ENCODE results near the gene PROSER3. TPM values are rescaled to one million over a fixed set of nuclear protein-coding genes. Genes with fewer than 3 reads are reported as not detected.

PROSER3 gene
- total RNA-seq, 4 donors from 2014 or later, result 10.1 to 17.1 (median 13.4) TPM

GRCh38 chr19:35783469-35784434, 25.8 kb downstream of the PROSER3 start:
- ATAC-seq, result no peak
- WGBS, 2 donors (ENCODE audit: low coverage in 1 of 2), result 84 to 86% methylated on average over 7 to 10 of the region's 28 CpGs

GRCh38 chr19:35784503-35785338, 26.7 kb downstream of the PROSER3 start:
- Histone ChIP-seq H3K4me3 (no peak overlapping the region), H3K36me3 (peaks cover 0 to 78% of the 10 kb centered on the region in 2 donors), H3K9me3 (no peaks in the 10 kb centered on the region), H3K27ac (no peak overlapping the region), H3K4me1 (no peaks in the 10 kb centered on the region), H3K27me3 (no peaks in the 10 kb centered on the region)
- WGBS, 2 donors (ENCODE audit: low coverage in 1 of 2), result 70% methylated on average over 2 of the region's 45 CpGs; no CpG with 5 or more reads in 1 of the 2 donors
- no peak for ATAC-seq
- TF ChIP-seq POLR2A (IDR thresholded peaks at IDR 0.05) (no peak), EP300 (IDR thresholded peaks at IDR 0.05) (no peak), POLR2AphosphoS5 (IDR thresholded peaks at IDR 0.05) (no peak)
- TF ChIP-seq, protein P1, sequence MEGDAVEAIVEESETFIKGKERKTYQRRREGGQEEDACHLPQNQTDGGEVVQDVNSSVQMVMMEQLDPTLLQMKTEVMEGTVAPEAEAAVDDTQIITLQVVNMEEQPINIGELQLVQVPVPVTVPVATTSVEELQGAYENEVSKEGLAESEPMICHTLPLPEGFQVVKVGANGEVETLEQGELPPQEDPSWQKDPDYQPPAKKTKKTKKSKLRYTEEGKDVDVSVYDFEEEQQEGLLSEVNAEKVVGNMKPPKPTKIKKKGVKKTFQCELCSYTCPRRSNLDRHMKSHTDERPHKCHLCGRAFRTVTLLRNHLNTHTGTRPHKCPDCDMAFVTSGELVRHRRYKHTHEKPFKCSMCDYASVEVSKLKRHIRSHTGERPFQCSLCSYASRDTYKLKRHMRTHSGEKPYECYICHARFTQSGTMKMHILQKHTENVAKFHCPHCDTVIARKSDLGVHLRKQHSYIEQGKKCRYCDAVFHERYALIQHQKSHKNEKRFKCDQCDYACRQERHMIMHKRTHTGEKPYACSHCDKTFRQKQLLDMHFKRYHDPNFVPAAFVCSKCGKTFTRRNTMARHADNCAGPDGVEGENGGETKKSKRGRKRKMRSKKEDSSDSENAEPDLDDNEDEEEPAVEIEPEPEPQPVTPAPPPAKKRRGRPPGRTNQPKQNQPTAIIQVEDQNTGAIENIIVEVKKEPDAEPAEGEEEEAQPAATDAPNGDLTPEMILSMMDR (IDR thresholded peaks at IDR 0.05), result no peak

More at GRCh38 chr19:35783469-35784434, 25.8 kb downstream of the PROSER3 start:
- TF ChIP-seq EP300 (IDR thresholded peaks at IDR 0.05), result no peak
- no peaks in the 10 kb centered on the region for H3K9me3 ChIP-seq
- H3K4me1 ChIP-seq, result no peaks in the 10 kb centered on the region
- H3K27ac ChIP-seq, result no peak overlapping the region
- H3K36me3 ChIP-seq, result peaks cover 0 to 85% of the 10 kb centered on the region in 2 donors
- H3K4me3 ChIP-seq, result no peak overlapping the region
- no peaks in the 10 kb centered on the region for H3K27me3 ChIP-seq

DNA sequence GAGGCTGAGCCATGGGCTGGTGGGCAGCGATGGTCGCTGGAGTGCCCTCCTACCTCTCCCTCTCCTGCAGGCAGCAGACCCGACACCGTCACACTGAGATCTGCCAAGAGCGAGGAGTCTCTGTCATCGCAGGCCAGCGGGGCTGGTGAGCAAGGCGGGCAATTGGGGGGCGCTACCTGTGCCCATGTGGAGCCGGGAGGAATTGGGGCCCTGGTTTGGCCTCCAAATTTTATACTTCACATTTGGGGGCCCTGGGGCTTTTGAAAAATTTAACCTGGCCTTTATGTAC, 27.3 kb downstream of the PROSER3 start:
- Histone ChIP-seq H3K9me3 (no peaks in the 10 kb centered on the region), H3K4me3 (no peak overlapping the region), H3K36me3 (peaks cover 0 to 73% of the 10 kb centered on the region in 2 donors)

DNA sequence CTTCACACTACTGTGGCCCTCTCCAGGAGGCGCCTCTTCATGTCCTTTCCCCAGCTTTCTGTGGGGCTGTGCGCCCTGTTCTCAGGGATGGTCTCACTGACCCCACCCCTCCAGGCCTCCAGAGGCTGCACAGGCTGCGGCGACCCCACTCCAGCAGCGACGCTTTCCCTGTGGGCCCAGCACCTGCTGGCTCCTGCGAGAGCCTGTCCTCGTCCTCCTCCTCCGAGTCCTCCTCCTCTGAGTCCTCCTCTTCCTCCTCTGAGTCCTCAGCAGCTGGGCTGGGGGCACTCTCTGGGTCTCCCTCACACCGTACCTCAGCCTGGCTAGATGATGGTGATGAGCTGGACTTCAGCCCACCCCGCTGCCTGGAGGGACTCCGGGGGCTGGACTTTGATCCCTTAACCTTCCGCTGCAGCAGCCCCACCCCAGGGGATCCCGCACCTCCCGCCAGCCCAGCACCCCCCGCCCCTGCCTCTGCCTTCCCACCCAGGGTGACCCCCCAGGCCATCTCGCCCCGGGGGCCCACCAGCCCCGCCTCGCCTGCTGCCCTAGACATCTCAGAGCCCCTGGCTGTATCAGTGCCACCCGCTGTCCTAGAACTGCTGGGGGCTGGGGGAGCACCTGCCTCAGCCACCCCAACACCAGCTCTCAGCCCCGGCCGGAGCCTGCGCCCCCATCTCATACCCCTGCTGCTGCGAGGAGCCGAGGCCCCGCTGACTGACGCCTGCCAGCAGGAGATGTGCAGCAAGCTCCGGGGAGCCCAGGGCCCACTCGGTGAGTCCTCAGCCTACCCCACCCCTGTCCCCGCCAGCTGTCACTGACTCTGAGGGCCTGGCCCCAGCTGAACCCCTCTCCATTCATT, 28.6 kb downstream of the PROSER3 start:
- H3K36me3 ChIP-seq, result peaks cover 0 to 60% of the 10 kb centered on the region in 2 donors
- ATAC-seq, result no peak
- WGBS, 2 donors (ENCODE audit: low coverage in 1 of 2), result 84 to 91% methylated on average over 5 to 12 of the region's 31 CpGs
- H3K27ac ChIP-seq, result no peak overlapping the region
- H3K9me3 ChIP-seq, result no peaks in the 10 kb centered on the region
- peaks cover 4% of the 10 kb centered on the region for H3K27me3 ChIP-seq
- H3K4me3 ChIP-seq, result no peak overlapping the region
- TF ChIP-seq POLR2AphosphoS5 (IDR thresholded peaks at IDR 0.05) (no peak), POLR2A (IDR thresholded peaks at IDR 0.05) (no peak), EP300 (IDR thresholded peaks at IDR 0.05) (no peak)
- TF ChIP-seq, protein P1 (IDR thresholded peaks at IDR 0.05), result no peak
- H3K4me1 ChIP-seq, result no peaks in the 10 kb centered on the region

More for the DNA sequence above, 27.3 kb downstream of the PROSER3 start:
- ATAC-seq, result no peak
- WGBS, 2 donors (ENCODE audit: low coverage in 1 of 2), result 65% methylated on average over 4 of the region's 10 CpGs; no CpG with 5 or more reads in 1 of the 2 donors
- no peak overlapping the region for H3K27ac ChIP-seq
- H3K27me3 ChIP-seq, result no peaks in the 10 kb centered on the region
- H3K4me1 ChIP-seq, result no peaks in the 10 kb centered on the region
- TF ChIP-seq EP300 (IDR thresholded peaks at IDR 0.05), result no peak
- no peak for TF ChIP-seq POLR2A (IDR thresholded peaks at IDR 0.05)
- no peak for TF ChIP-seq POLR2AphosphoS5 (IDR thresholded peaks at IDR 0.05)
- TF ChIP-seq, protein P1 (IDR thresholded peaks at IDR 0.05), result no peak

Measured in gastroesophageal sphincter (tissue), 4 donors.